Measurements from ENCODE around the gene ST3GAL6.
"Not testable (repeated sequence)": the region's sequence is repeated elsewhere in the genome, so short reads cannot be mapped to it uniquely, and the experiment has no call there.

DNA sequence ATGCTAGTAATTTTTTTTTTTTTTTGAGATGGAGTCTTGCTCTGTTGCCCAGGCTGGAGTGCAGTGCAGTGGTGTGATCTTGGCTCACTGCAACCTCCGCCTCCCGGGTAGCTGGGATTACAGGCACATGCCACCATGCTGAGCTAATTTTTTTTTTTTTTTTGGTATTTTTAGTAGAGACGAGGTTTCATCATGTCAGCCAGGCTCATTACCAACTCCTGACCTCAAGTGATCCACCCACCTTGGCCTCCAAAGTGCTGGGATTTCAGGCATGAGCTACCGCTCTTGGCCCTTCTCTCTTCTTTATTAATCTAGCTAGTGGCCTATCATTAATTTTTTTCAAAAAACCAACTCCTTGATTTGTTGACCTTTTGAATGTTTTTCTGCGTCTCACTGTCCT is 67.9 kb downstream of the ST3GAL6 start:
- not testable (repeated sequence) for TF ChIP-seq CTCF (IDR thresholded peaks at IDR 0.05; ENCODE audit: low read length); EZH2 (IDR thresholded peaks at IDR 0.05; ENCODE audit: borderline replicate concordance, low read length)
